ENCODE data around the gene TMEM232.

The TMEM232 gene

GRCh38 chr5:110727025-110727314 is 499 bp upstream of the TMEM232 start:
- peak; percentile 34 for TF ChIP-seq CTCF (IDR thresholded peaks at IDR 0.05; ENCODE audit: insufficient read depth, low read length, poor library complexity, severe bottlenecking)
- DNase-seq (ENCODE audit: extremely low read depth, insufficient read length) = no peak
- Histone ChIP-seq H3K27me3 (replicated peaks; ENCODE audit: control insufficient read depth, insufficient read depth, low read length) (no peaks in the 10 kb centered on the region), H3K4me3 (replicated peaks; ENCODE audit: low read depth, low read length) (peak overlapping the region; percentile 66), H3K36me3 (ENCODE audit: control insufficient read depth, insufficient read depth, low read length) (no peaks in the 10 kb centered on the region)

GRCh38 chr5:110718311-110718710 is 8.2 kb downstream of the TMEM232 start:
- Histone ChIP-seq H3K4me3 (replicated peaks; ENCODE audit: low read depth, low read length) (no peak overlapping the region), H3K27me3 (replicated peaks; ENCODE audit: control insufficient read depth, insufficient read depth, low read length) (no peaks in the 10 kb centered on the region), H3K36me3 (ENCODE audit: control insufficient read depth, insufficient read depth, low read length) (no peaks in the 10 kb centered on the region)
- no peak for DNase-seq (ENCODE audit: extremely low read depth, insufficient read length)
- no peak for TF ChIP-seq CTCF (IDR thresholded peaks at IDR 0.05; ENCODE audit: insufficient read depth, low read length, poor library complexity, severe bottlenecking)

- Histone ChIP-seq H3K27me3 (replicated peaks; ENCODE audit: control insufficient read depth, insufficient read depth, low read length) (no peaks in the 10 kb centered on the region), H3K36me3 (ENCODE audit: control insufficient read depth, insufficient read depth, low read length) (no peaks in the 10 kb centered on the region), H3K4me3 (replicated peaks; ENCODE audit: low read depth, low read length) (no peak overlapping the region)
- no peak for DNase-seq (ENCODE audit: extremely low read depth, insufficient read length)
- no peak for TF ChIP-seq CTCF (IDR thresholded peaks at IDR 0.05; ENCODE audit: insufficient read depth, low read length, poor library complexity, severe bottlenecking)
Measured at GRCh38 chr5:110716247-110717245, 9.9 kb downstream of the TMEM232 start.

GRCh38 chr5:110707260-110707844 is 19.1 kb downstream of the TMEM232 start:
- TF ChIP-seq CTCF (IDR thresholded peaks at IDR 0.05; ENCODE audit: insufficient read depth, low read length, poor library complexity, severe bottlenecking) = no peak
- no peak overlapping the region for H3K4me3 ChIP-seq (replicated peaks; ENCODE audit: low read depth, low read length)
- H3K27me3 ChIP-seq (replicated peaks; ENCODE audit: control insufficient read depth, insufficient read depth, low read length) = no peaks in the 10 kb centered on the region
- H3K36me3 ChIP-seq (ENCODE audit: control insufficient read depth, insufficient read depth, low read length) = no peaks in the 10 kb centered on the region
- no peak for DNase-seq (ENCODE audit: extremely low read depth, insufficient read length)

GRCh38 chr5:110705349-110705748 is 21.1 kb downstream of the TMEM232 start:
- H3K4me3 ChIP-seq (replicated peaks; ENCODE audit: low read depth, low read length) = no peak overlapping the region
- no peak for TF ChIP-seq CTCF (IDR thresholded peaks at IDR 0.05; ENCODE audit: insufficient read depth, low read length, poor library complexity, severe bottlenecking)
- no peaks in the 10 kb centered on the region for H3K27me3 ChIP-seq (replicated peaks; ENCODE audit: control insufficient read depth, insufficient read depth, low read length)
- DNase-seq (ENCODE audit: extremely low read depth, insufficient read length) = no peak
- no peaks in the 10 kb centered on the region for H3K36me3 ChIP-seq (ENCODE audit: control insufficient read depth, insufficient read depth, low read length)
